ENCODE results near the gene CYB5R4. TPM values are rescaled to one million over a fixed set of nuclear protein-coding genes. Genes with fewer than 3 reads are reported as not detected.

Gene CYB5R4
- total RNA-seq, 3 donors from 2014 or later: 7.2 to 11.1 (median 7.8) TPM

DNA sequence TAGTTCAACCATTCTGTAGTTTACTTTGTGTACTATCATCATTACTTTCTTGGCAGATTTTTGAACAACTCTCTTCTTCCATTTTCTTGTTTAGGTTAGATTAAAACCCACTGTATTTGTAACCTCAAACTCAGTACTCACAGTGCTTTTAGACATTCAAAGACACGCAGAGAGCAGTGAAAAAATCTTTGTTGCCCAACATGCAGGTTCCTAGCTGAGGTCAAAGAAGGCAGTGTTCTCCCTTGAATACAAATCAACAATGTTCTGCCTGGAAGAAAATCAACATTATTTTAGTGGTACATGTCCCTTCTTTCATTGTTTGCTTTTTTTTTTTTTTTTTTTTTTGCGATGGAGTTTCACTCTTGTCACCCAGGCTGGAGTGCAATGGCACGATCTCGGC is 11.2 kb downstream of the CYB5R4 start:
- Histone ChIP-seq H3K4me3 (no peak overlapping the region), H3K9me3 (peaks cover 0 to 12% of the 10 kb centered on the region in 2 donors), H3K4me1 (no peaks in the 10 kb centered on the region), H3K27ac (no peak overlapping the region), H3K36me3 (no peaks in the 10 kb centered on the region), H3K27me3 (no peaks in the 10 kb centered on the region)
- no peak for DNase-seq (ENCODE audit: low spot score in 2 of 2)
- TF ChIP-seq, protein P1, sequence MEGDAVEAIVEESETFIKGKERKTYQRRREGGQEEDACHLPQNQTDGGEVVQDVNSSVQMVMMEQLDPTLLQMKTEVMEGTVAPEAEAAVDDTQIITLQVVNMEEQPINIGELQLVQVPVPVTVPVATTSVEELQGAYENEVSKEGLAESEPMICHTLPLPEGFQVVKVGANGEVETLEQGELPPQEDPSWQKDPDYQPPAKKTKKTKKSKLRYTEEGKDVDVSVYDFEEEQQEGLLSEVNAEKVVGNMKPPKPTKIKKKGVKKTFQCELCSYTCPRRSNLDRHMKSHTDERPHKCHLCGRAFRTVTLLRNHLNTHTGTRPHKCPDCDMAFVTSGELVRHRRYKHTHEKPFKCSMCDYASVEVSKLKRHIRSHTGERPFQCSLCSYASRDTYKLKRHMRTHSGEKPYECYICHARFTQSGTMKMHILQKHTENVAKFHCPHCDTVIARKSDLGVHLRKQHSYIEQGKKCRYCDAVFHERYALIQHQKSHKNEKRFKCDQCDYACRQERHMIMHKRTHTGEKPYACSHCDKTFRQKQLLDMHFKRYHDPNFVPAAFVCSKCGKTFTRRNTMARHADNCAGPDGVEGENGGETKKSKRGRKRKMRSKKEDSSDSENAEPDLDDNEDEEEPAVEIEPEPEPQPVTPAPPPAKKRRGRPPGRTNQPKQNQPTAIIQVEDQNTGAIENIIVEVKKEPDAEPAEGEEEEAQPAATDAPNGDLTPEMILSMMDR (IDR thresholded peaks at IDR 0.05): no peak
- TF ChIP-seq POLR2A (IDR thresholded peaks at IDR 0.05): no peak
- no peak for TF ChIP-seq POLR2AphosphoS5 (IDR thresholded peaks at IDR 0.05)
- intact Hi-C loops (cut with DNase I; ENCODE audit: low total_unique reads): no loop called here

DNA sequence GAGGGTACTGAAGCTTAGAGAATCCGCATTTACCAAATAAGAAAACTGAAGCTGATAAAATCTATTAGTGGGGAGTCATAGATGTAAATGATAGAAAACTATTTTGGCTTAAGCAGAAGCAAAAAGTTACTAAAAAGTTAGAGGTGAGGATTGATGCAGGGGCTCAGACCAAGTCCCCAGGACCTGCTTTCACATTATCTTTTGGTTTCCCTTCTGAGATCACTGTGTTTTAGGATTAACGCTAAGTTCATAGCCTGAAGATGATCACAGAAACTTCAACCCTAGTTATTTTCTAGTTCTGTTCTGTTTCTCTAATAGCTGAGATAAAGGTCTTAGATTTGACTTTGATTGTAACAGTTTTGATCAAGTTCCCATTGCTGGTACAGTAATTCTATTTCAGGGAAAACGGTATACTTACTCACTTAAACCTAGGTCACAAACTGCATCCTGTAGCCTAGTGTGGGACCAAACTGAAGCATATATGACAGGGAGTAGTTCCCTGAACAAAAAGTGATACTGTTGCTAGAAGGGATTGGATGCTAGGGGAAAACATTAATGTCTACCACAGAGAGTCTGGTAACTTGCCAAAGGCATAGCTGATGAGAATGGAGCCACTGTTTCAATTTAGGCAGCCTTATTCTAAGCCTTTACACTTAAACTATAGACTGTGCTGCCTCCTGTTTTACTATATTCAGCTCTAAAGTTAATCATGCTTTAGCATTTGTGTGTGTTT is 13.1 kb downstream of the CYB5R4 start:
- H3K4me3 ChIP-seq: no peak overlapping the region
- TF ChIP-seq POLR2AphosphoS5 (IDR thresholded peaks at IDR 0.05) (no peak), POLR2A (IDR thresholded peaks at IDR 0.05) (no peak)
- TF ChIP-seq, protein P1 (IDR thresholded peaks at IDR 0.05): no peak
- DNase-seq (ENCODE audit: low spot score in 2 of 2): no peak
- intact Hi-C loops (cut with DNase I; ENCODE audit: low total_unique reads): no loop called here
- H3K36me3 ChIP-seq: no peaks in the 10 kb centered on the region
- H3K27me3 ChIP-seq: no peaks in the 10 kb centered on the region
- H3K27ac ChIP-seq: no peak overlapping the region
- peaks cover 0 to 4% of the 10 kb centered on the region in 2 donors for H3K9me3 ChIP-seq
- no peaks in the 10 kb centered on the region for H3K4me1 ChIP-seq

DNA sequence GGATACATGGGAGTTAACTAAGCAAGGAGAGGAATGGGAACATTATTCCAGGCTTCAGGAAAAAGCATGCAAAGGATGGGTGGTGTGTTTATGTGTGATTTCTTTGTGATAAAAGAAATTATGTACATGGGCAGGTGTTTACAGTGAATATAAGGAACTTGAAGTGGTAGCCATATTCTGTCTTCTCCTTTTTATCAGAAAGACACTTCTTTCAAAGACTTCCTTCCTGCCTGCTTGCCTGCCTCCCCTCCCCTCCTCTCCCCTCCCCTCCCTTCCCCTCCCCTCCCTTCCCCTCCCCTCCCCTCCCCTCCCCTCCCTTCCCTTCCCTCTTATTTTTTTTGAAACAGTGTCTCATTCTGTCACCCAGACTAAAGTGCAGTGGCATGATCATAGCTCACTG is 14.4 kb downstream of the CYB5R4 start:
- Histone ChIP-seq H3K9me3 (no peaks in the 10 kb centered on the region), H3K36me3 (no peaks in the 10 kb centered on the region), H3K27me3 (no peaks in the 10 kb centered on the region), H3K4me3 (no peak overlapping the region), H3K27ac (no peak overlapping the region), H3K4me1 (no peaks in the 10 kb centered on the region)
- DNase-seq (ENCODE audit: low spot score in 2 of 2): no peak
- TF ChIP-seq, protein P1 (IDR thresholded peaks at IDR 0.05): no peak
- TF ChIP-seq POLR2A (IDR thresholded peaks at IDR 0.05): no peak
- TF ChIP-seq POLR2AphosphoS5 (IDR thresholded peaks at IDR 0.05): no peak
- intact Hi-C loops (cut with DNase I; ENCODE audit: low total_unique reads): no loop called here

DNA sequence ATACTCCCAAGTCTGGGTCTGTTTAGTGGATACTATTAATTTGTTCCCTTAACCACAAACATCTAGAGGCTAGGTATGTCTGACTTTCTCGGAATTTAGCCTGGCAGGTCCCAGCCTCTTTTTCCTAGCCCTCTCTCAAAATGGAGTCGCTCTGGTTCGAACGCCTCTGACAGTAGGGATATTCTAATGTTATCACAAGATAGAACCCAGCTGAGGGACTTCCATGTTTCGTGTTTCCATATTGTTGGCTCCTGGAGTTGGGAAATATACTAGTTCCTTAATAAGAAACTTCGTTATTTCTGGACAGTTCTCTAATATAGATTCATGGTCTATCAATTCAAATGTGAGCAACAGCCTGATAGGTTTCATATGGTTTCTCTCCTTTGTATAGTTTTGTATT is 16.4 kb downstream of the CYB5R4 start:
- intact Hi-C loops (cut with DNase I; ENCODE audit: low total_unique reads): no loop called here
- no peak for TF ChIP-seq POLR2AphosphoS5 (IDR thresholded peaks at IDR 0.05)
- no peak for TF ChIP-seq POLR2A (IDR thresholded peaks at IDR 0.05)
- TF ChIP-seq, protein P1 (IDR thresholded peaks at IDR 0.05): no peak
- Histone ChIP-seq H3K27me3 (no peaks in the 10 kb centered on the region), H3K4me3 (no peak overlapping the region), H3K4me1 (no peaks in the 10 kb centered on the region), H3K9me3 (no peaks in the 10 kb centered on the region), H3K27ac (no peak overlapping the region), H3K36me3 (no peaks in the 10 kb centered on the region)
- no peak for DNase-seq (ENCODE audit: low spot score in 2 of 2)

DNA sequence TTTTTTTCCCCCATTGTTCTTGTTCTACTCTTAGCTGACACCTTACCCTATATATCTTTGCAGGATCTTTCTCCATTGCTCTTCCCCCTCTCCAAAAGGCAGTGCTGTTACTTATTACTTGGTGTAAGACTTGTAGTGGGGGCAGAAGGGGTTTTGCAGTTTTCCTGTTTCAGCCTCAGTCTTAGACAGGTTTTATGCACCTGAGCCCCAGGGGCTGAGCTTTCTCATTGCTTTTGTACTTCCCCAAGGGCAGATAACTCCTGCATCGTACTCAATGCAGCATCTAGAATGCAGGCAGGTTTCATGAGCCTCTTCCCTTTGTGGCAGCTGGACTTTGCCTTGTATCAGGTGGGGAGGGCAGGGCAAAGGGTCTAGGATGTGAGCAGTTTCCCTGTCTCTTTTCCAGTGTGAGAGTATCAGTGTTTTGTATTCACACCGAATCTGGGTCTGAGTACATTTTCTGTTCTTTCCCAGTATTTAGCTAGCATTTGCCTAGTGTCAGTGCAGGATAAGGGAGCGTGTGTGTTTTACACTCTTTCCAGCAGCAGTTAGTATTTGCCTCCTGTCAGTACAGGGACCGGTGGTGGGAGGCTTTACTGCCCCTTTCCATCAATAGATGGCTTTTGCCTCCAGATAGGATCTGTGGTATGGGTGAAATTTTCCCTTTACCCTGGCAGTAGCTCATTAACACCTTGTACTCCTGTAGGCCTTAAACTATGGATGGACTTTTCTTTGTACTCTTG is 19.6 kb downstream of the CYB5R4 start:
- no peak for TF ChIP-seq POLR2AphosphoS5 (IDR thresholded peaks at IDR 0.05)
- TF ChIP-seq, protein P1 (IDR thresholded peaks at IDR 0.05): no peak
- TF ChIP-seq POLR2A (IDR thresholded peaks at IDR 0.05): no peak
- Histone ChIP-seq H3K27me3 (no peaks in the 10 kb centered on the region), H3K9me3 (no peaks in the 10 kb centered on the region), H3K36me3 (no peaks in the 10 kb centered on the region), H3K4me1 (no peaks in the 10 kb centered on the region), H3K27ac (no peak overlapping the region), H3K4me3 (no peak overlapping the region)
- intact Hi-C loops (cut with DNase I; ENCODE audit: low total_unique reads): no loop called here
- no peak for DNase-seq (ENCODE audit: low spot score in 2 of 2)
